Activated T-helper 2 cell treated with anti-CD3 and anti-CD28 coated beads, Interferon-gamma antibody, Interleukin-2, Interleukin-4, amounts not matched to agents 10 μg/mL and 5 μg/mL and 100 μg/mL, durations not matched to agents 14 hours and 24 hours and 36 hours (primary cell): ENCODE measurements around the gene PAPSS1. TPM values are rescaled to one million over a fixed set of nuclear protein-coding genes. Genes with fewer than 3 reads are reported as not detected.

Source experiments
- DNase-seq: peaks from one replicate; pipeline ENCODE4 v3.0.0; 2021; ENCODE audit warnings: low spot score
- H3K27ac Mint-ChIP-seq: one replicate; pipeline ENCODE4 v1.8.0; 2021; ENCODE audit warnings: mixed read lengths
- H3K27me3 Mint-ChIP-seq: one replicate; pipeline ENCODE4 v1.8.0; 2021; ENCODE audit warnings: low read depth, mixed read lengths
- H3K36me3 Mint-ChIP-seq: one replicate; pipeline ENCODE4 v1.8.0; 2021; ENCODE audit warnings: low read depth, mixed read lengths
- H3K4me1 Mint-ChIP-seq: one replicate; pipeline ENCODE4 v1.8.0; 2021; ENCODE audit warnings: low read depth, mixed read lengths
- H3K4me3 Mint-ChIP-seq: one replicate; pipeline ENCODE4 v1.8.0; 2021; ENCODE audit warnings: low read depth, mild to moderate bottlenecking, moderate library complexity, mixed read lengths
- H3K9me3 Mint-ChIP-seq: one replicate; pipeline ENCODE4 v1.8.0; 2021; ENCODE audit warnings: mixed read lengths
- intact Hi-C: fragments of 100-400 bp; cut with micrococcal nuclease; formaldehyde crosslinking; loops from one replicate; pipeline ENCODE4 v1.15.1; 2023
- total RNA-seq: library from RNA; stranded (reverse); gene quantifications from 2 replicates; pipeline ENCODE4 v1.2.3, GENCODE V29; 2022

The PAPSS1 gene
- total RNA-seq, 1 donor from 2014 or later, result 36.9 TPM

DNA sequence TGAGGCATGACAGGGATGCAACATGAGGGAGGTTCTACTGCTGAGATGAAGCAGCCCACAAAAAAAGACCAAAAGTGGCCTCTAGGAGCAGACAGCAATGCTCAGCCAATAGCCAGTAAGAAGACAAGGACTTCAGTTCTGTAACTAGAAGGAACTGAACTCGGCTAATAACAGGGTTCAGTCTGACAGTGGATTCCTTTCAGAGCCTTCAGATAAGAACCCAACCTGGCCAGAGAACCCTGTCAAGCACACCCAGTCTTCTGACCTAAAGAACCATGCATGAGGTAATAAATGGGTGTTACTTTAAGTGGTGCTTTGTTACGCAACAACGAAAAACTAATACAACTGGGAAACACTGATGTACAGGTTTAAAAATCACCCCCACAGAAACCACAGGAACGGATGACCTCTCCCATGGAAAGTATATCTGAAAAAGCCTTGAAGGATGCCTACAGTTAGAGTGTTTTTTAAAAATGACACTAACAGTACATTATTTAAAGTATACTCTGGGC lies 94.6 kb downstream of the PAPSS1 start:
- no peak overlapping the region for H3K4me3 Mint-ChIP-seq
- no peaks in the 10 kb centered on the region for H3K27me3 Mint-ChIP-seq
- no peak for DNase-seq
- H3K27ac Mint-ChIP-seq, result no peak overlapping the region
- intact Hi-C loops, result no loop called here
- H3K4me1 Mint-ChIP-seq, result no peaks in the 10 kb centered on the region
- peaks cover 6% of the 10 kb centered on the region for H3K9me3 Mint-ChIP-seq
- H3K36me3 Mint-ChIP-seq, result peaks cover 10% of the 10 kb centered on the region

DNA sequence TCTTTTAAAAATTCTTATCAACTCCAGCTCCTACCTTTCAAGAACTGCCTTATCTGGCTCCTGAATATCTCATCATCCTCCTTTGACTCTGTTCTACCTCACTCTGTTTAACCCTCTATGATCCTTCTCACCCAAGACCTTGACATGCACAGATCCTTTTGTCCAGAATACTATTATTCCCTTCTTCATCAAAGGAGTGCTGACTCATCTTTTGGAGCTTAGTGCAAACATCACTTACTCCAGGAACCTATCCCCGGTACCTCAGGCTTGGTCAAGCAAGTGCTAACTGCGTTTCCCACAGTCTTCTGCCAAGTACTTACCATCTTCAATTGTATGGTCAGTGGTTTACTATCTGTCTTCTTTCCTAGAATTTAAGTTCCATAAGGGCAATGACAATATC lies 96.0 kb downstream of the PAPSS1 start:
- no peak overlapping the region for H3K4me3 Mint-ChIP-seq
- no peak for DNase-seq
- no peaks in the 10 kb centered on the region for H3K4me1 Mint-ChIP-seq

GRCh38 chr4:107622006-107622405 lies 98.0 kb downstream of the PAPSS1 start:
- H3K27ac Mint-ChIP-seq, result no peak overlapping the region
- intact Hi-C loops, result no loop called here

More for the DNA sequence above, 96.0 kb downstream of the PAPSS1 start:
- intact Hi-C loops, result no loop called here
- H3K27ac Mint-ChIP-seq, result no peak overlapping the region
- H3K9me3 Mint-ChIP-seq, result peaks cover 6% of the 10 kb centered on the region
- H3K27me3 Mint-ChIP-seq, result no peaks in the 10 kb centered on the region
- H3K36me3 Mint-ChIP-seq, result peaks cover 4% of the 10 kb centered on the region

GRCh38 chr4:107619731-107620130 lies 100.3 kb downstream of the PAPSS1 start:
- peaks cover 4% of the 10 kb centered on the region for H3K36me3 Mint-ChIP-seq
- intact Hi-C loops, result no loop called here

More at GRCh38 chr4:107622006-107622405, 98.0 kb downstream of the PAPSS1 start:
- H3K27me3 Mint-ChIP-seq, result no peaks in the 10 kb centered on the region
- no peak for DNase-seq
- H3K36me3 Mint-ChIP-seq, result peaks cover 4% of the 10 kb centered on the region
- peaks cover 6% of the 10 kb centered on the region for H3K9me3 Mint-ChIP-seq
- H3K4me1 Mint-ChIP-seq, result peaks cover 3% of the 10 kb centered on the region
- no peak overlapping the region for H3K4me3 Mint-ChIP-seq

GRCh38 chr4:107619066-107619465 lies 101.0 kb downstream of the PAPSS1 start:
- H3K9me3 Mint-ChIP-seq, result peaks cover 5% of the 10 kb centered on the region
- H3K27ac Mint-ChIP-seq, result no peak overlapping the region
- no peak overlapping the region for H3K4me3 Mint-ChIP-seq
- H3K27me3 Mint-ChIP-seq, result no peaks in the 10 kb centered on the region
- peaks cover 3% of the 10 kb centered on the region for H3K36me3 Mint-ChIP-seq
- peaks cover 3% of the 10 kb centered on the region for H3K4me1 Mint-ChIP-seq
- intact Hi-C loops, result no loop called here
- no peak for DNase-seq

More at GRCh38 chr4:107619731-107620130, 100.3 kb downstream of the PAPSS1 start:
- Mint-ChIP-seq H3K9me3 (peaks cover 6% of the 10 kb centered on the region), H3K27me3 (no peaks in the 10 kb centered on the region), H3K4me1 (peaks cover 3% of the 10 kb centered on the region), H3K4me3 (no peak overlapping the region), H3K27ac (no peak overlapping the region)
- no peak for DNase-seq

GRCh38 chr4:107618656-107619055 lies 101.4 kb downstream of the PAPSS1 start:
- Mint-ChIP-seq H3K27me3 (no peaks in the 10 kb centered on the region), H3K4me1 (peaks cover 3% of the 10 kb centered on the region), H3K27ac (no peak overlapping the region), H3K36me3 (no peaks in the 10 kb centered on the region), H3K9me3 (peaks cover under 1% of the 10 kb centered on the region), H3K4me3 (no peak overlapping the region)
- intact Hi-C loops, result no loop called here
- no peak for DNase-seq

- Mint-ChIP-seq H3K27me3 (no peaks in the 10 kb centered on the region), H3K4me1 (peaks cover 3% of the 10 kb centered on the region), H3K27ac (no peak overlapping the region), H3K4me3 (no peak overlapping the region), H3K9me3 (no peaks in the 10 kb centered on the region), H3K36me3 (peaks cover 4% of the 10 kb centered on the region)
- no peak for DNase-seq
- intact Hi-C loops, result no loop called here
Observed at GRCh38 chr4:107616838-107617389, 103.1 kb downstream of the PAPSS1 start.

- peaks cover 4% of the 10 kb centered on the region for H3K36me3 Mint-ChIP-seq
- DNase-seq, result no peak
- H3K4me1 Mint-ChIP-seq, result peaks cover 3% of the 10 kb centered on the region
- H3K4me3 Mint-ChIP-seq, result no peak overlapping the region
- no peaks in the 10 kb centered on the region for H3K27me3 Mint-ChIP-seq
- no peak overlapping the region for H3K27ac Mint-ChIP-seq
- H3K9me3 Mint-ChIP-seq, result no peaks in the 10 kb centered on the region
- intact Hi-C loops, result no loop called here
Observed at GRCh38 chr4:107615809-107616208, 104.2 kb downstream of the PAPSS1 start.

GRCh38 chr4:107603430-107603829 lies 116.6 kb downstream of the PAPSS1 start:
- intact Hi-C loops, result no loop called here
- Mint-ChIP-seq H3K27ac (no peak overlapping the region), H3K4me1 (no peaks in the 10 kb centered on the region), H3K4me3 (no peak overlapping the region), H3K9me3 (no peaks in the 10 kb centered on the region), H3K36me3 (no peaks in the 10 kb centered on the region), H3K27me3 (no peaks in the 10 kb centered on the region)
- DNase-seq, result no peak

DNA sequence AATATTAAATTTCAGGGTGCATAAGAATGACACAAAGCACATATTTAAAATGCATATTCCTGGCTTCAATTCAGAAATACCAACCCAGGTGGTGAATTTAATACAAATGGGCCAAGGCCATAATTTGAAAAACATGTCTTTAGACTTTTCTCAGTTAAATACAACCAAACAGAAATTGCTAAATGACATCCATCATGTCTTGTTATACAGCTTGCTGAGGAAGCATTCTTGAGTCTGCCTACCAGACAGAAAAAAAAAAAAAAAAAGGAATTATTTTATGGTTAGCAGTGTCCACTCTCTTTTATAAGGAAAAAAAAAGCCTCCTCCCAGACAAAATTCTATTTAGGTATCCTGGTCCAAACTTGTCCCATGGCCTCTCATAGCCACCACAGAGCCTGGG lies 119.1 kb downstream of the PAPSS1 start:
- Mint-ChIP-seq H3K36me3 (no peaks in the 10 kb centered on the region), H3K9me3 (no peaks in the 10 kb centered on the region), H3K4me1 (no peaks in the 10 kb centered on the region), H3K4me3 (no peak overlapping the region), H3K27me3 (no peaks in the 10 kb centered on the region), H3K27ac (no peak overlapping the region)
- no peak for DNase-seq
- intact Hi-C loops, result no loop called here

- Mint-ChIP-seq H3K9me3 (no peaks in the 10 kb centered on the region), H3K4me3 (no peak overlapping the region), H3K27ac (no peak overlapping the region), H3K36me3 (no peaks in the 10 kb centered on the region), H3K27me3 (no peaks in the 10 kb centered on the region), H3K4me1 (no peaks in the 10 kb centered on the region)
- no peak for DNase-seq
- intact Hi-C loops, result no loop called here
Observed at GRCh38 chr4:107600436-107600835, 119.6 kb downstream of the PAPSS1 start.

DNA sequence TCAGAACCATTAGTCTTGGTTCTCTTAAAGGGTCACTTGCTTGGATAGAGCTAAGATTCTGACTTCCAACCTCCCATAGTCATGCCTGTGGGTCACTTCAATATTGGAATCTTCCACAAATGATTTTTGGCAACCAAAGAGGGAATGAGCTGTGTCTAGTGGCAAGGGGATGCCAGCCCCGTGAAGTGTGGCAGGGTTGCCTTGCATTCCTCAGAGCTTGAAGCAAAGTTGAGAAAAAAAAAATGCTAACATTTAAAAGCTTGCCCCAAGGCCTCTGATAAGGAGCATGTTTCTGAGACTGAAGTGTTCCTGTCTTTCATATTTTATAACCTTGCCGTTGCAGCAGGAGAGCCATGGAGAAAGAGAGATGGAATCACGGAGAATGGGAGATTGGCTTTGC lies 120.2 kb downstream of the PAPSS1 start:
- Mint-ChIP-seq H3K27me3 (no peaks in the 10 kb centered on the region), H3K4me3 (no peak overlapping the region), H3K27ac (no peak overlapping the region), H3K9me3 (no peaks in the 10 kb centered on the region), H3K36me3 (no peaks in the 10 kb centered on the region), H3K4me1 (no peaks in the 10 kb centered on the region)
- intact Hi-C loops, result no loop called here
- DNase-seq, result no peak

GRCh38 chr4:107593230-107593629 lies 126.8 kb downstream of the PAPSS1 start:
- intact Hi-C loops, result no loop called here
- Mint-ChIP-seq H3K4me3 (no peak overlapping the region), H3K27ac (no peak overlapping the region), H3K9me3 (no peaks in the 10 kb centered on the region), H3K27me3 (no peaks in the 10 kb centered on the region), H3K4me1 (no peaks in the 10 kb centered on the region), H3K36me3 (no peaks in the 10 kb centered on the region)
- no peak for DNase-seq

GRCh38 chr4:107592519-107592918 lies 127.5 kb downstream of the PAPSS1 start:
- intact Hi-C loops, result no loop called here
- H3K27ac Mint-ChIP-seq, result no peak overlapping the region
- no peaks in the 10 kb centered on the region for H3K36me3 Mint-ChIP-seq
- H3K9me3 Mint-ChIP-seq, result no peaks in the 10 kb centered on the region
- H3K4me3 Mint-ChIP-seq, result no peak overlapping the region
- DNase-seq, result no peak
- H3K4me1 Mint-ChIP-seq, result no peaks in the 10 kb centered on the region
- H3K27me3 Mint-ChIP-seq, result no peaks in the 10 kb centered on the region
